ENCODE results near the gene MBNL2.

The MBNL2 gene

GRCh38 chr13:97249093-97249795 is 27.1 kb downstream of the MBNL2 start:
- no peak for TF ChIP-seq CTCF (IDR thresholded peaks at IDR 0.05; ENCODE audit: insufficient read depth, low read depth, low read length, missing control alignments)
- DNase-seq (ENCODE audit: low read depth) = no peak
- no peak overlapping the region for H3K4me3 ChIP-seq (ENCODE audit: low read length)

- DNase-seq (ENCODE audit: low read depth) = no peak
- no peak overlapping the region for H3K4me3 ChIP-seq (ENCODE audit: low read length)
- no peak for TF ChIP-seq CTCF (IDR thresholded peaks at IDR 0.05; ENCODE audit: insufficient read depth, low read depth, low read length, missing control alignments)
Measured at GRCh38 chr13:97249796-97250495, 27.8 kb downstream of the MBNL2 start.

- TF ChIP-seq CTCF (IDR thresholded peaks at IDR 0.05; ENCODE audit: insufficient read depth, low read depth, low read length, missing control alignments) = no peak
- DNase-seq (ENCODE audit: low read depth) = no peak
- no peak overlapping the region for H3K4me3 ChIP-seq (ENCODE audit: low read length)
Measured at GRCh38 chr13:97250560-97250959, 28.4 kb downstream of the MBNL2 start.

- no peak for DNase-seq (ENCODE audit: low read depth)
- no peak overlapping the region for H3K4me3 ChIP-seq (ENCODE audit: low read length)
- no peak for TF ChIP-seq CTCF (IDR thresholded peaks at IDR 0.05; ENCODE audit: insufficient read depth, low read depth, low read length, missing control alignments)
Measured at GRCh38 chr13:97252735-97253134, 30.6 kb downstream of the MBNL2 start.

- no peak for TF ChIP-seq CTCF (IDR thresholded peaks at IDR 0.05; ENCODE audit: insufficient read depth, low read depth, low read length, missing control alignments)
- DNase-seq (ENCODE audit: low read depth) = no peak
- no peak overlapping the region for H3K4me3 ChIP-seq (ENCODE audit: low read length)
Measured at GRCh38 chr13:97253581-97254293, 31.6 kb downstream of the MBNL2 start.

GRCh38 chr13:97254816-97255215 is 32.7 kb downstream of the MBNL2 start:
- peak; percentile 91 for DNase-seq (ENCODE audit: low read depth)
- no peak for TF ChIP-seq CTCF (IDR thresholded peaks at IDR 0.05; ENCODE audit: insufficient read depth, low read depth, low read length, missing control alignments)
- no peak overlapping the region for H3K4me3 ChIP-seq (ENCODE audit: low read length)
